K562 (cell line): Measurements from ENCODE around the gene TRAPPC8. TPM values are rescaled to one million over a fixed set of nuclear protein-coding genes. Genes with fewer than 3 reads are reported as not detected.

ENCODE experiments used
- ATAC-seq: fragments of 200-7000 bp; cut with Tn5 transposase; 3 replicates; pipeline ENCODE4 v1.9.1; 2020; ENCODE audit warnings: moderate library complexity
- BruUV-seq: library from RNA; stranded (reverse); fragments of 400-500 nt; replicated peaks from 2 replicates; lab custom pipeline; 2021; lab: Mats Ljungman, UMichigan
- CTCF ChIA-PET: fragments of 300-600 bp; formaldehyde crosslinking; extraction: SDS; loops from one replicate; lab custom pipeline; 2021; ENCODE audit warnings: low intra/inter-chr PET ratio; lab: Yijun Ruan, JAX
- POLR2A ChIA-PET: fragments of 300-600, 350-650 bp; sonication (Branson Sonifier 250); formaldehyde crosslinking; extraction: SDS; loops from one replicate; lab custom pipeline; 2021; ENCODE audit warnings: antibody characterized with exemption, inconsistent platforms; lab: Yijun Ruan, JAX
- DNase-seq, 4 experiments: peaks; one replicate each; pipeline versions ENCODE4 v3.0.0 to v3.0.0-alpha.2; 2011 to 2018; ENCODE audit warnings: low spot score in 3 of 4, mixed read lengths in 3 of 4; ENCODE audit errors: extremely low read depth in 1 of 4
- FAIRE-seq: peaks from 2 replicates; lab custom pipeline; 2011; peaks lifted over from hg19 to GRCh38; lab: Jason Lieb, UNC
- H2AFZ ChIP-seq: 2 replicates; pipeline ENCODE4 v1.6.0; 2011; ENCODE audit warnings: low read depth, low read length, control low read depth, inconsistent platforms
- H3K27ac ChIP-seq: fragments of 200-600 bp; 3 replicates; pipeline ENCODE4 v1.8.0; 2011; ENCODE audit warnings: low read depth, mild to moderate bottlenecking, control low read depth, inconsistent platforms, low read length, moderate library complexity, mixed read lengths; ENCODE audit errors: extremely low read depth
- H3K27me3 ChIP-seq, 2 experiments: fragments of 300-600 bp in 1 of 2; 2 replicates in 1 of 2; 3 replicates in 1 of 2; pipeline versions ENCODE4 v1.6.0 to v1.8.0; 2011; ENCODE audit warnings: inconsistent platforms in 2 of 2, low read length in 2 of 2, mild to moderate bottlenecking in 1 of 2, mixed read lengths in 1 of 2, moderate library complexity in 1 of 2; ENCODE audit not compliant: control insufficient read depth in 2 of 2, insufficient read depth in 2 of 2
- H3K36me3 ChIP-seq: fragments of 300-600 bp; 3 replicates; pipeline ENCODE4 v1.8.0; 2011; ENCODE audit warnings: mild to moderate bottlenecking, low read length, inconsistent platforms; ENCODE audit not compliant: control insufficient read depth, insufficient read depth
- H3K4me1 ChIP-seq, 2 experiments: fragments of 200-600 bp in 1 of 2; replicated peaks in 1 of 2; 2 replicates in 1 of 2; 3 replicates in 1 of 2; pipeline versions ENCODE4 v1.5.1 to v1.8.0; 2011; ENCODE audit warnings: inconsistent platforms in 2 of 2, low read length in 2 of 2, mild to moderate bottlenecking in 1 of 2, mixed read lengths in 1 of 2, moderate library complexity in 1 of 2; ENCODE audit not compliant: control insufficient read depth in 2 of 2, insufficient read depth in 2 of 2
- H3K4me2 ChIP-seq: 2 replicates; pipeline ENCODE4 v1.6.1; 2011; ENCODE audit warnings: low read length, control low read depth, inconsistent platforms, mixed read lengths; ENCODE audit not compliant: insufficient read depth
- H3K4me3 ChIP-seq: fragments of 200-600 bp; sonication (generic), shearing (Covaris generic); 2 replicates; pipeline ENCODE4 v1.5.1; 2016; ENCODE audit warnings: control low read depth, inconsistent platforms
- H3K79me2 ChIP-seq: fragments of 200-600 bp; 3 replicates; pipeline ENCODE4 v1.8.0; 2011; ENCODE audit warnings: low read length, inconsistent platforms; ENCODE audit not compliant: control insufficient read depth, insufficient read depth
- H3K9ac ChIP-seq, 2 experiments: 2 replicates each; pipeline versions ENCODE4 v1.6.0 to v1.6.1; 2011; ENCODE audit warnings: low read depth in 2 of 2, low read length in 2 of 2, control low read depth in 1 of 2, inconsistent platforms in 1 of 2, mild to moderate bottlenecking in 1 of 2, mixed read lengths in 1 of 2; ENCODE audit not compliant: insufficient read depth in 1 of 2
- H3K9me1 ChIP-seq: one replicate; pipeline ENCODE4 v1.6.0; 2011; ENCODE audit warnings: inconsistent platforms, mild to moderate bottlenecking, low read length, moderate library complexity; ENCODE audit not compliant: control insufficient read depth, insufficient read depth
- H3K9me3 ChIP-seq: replicated peaks from 2 replicates; pipeline ENCODE4 v1.5.1; 2011; ENCODE audit warnings: low read depth, low read length, inconsistent platforms; ENCODE audit not compliant: control insufficient read depth, insufficient read depth
- H4K20me1 ChIP-seq: replicated peaks from 2 replicates; pipeline ENCODE4 v1.6.1; 2011; ENCODE audit warnings: low read length, inconsistent platforms, mixed read lengths; ENCODE audit not compliant: control insufficient read depth, insufficient read depth
- ATF2 ChIP-seq: sonication (generic); formaldehyde crosslinking; IDR thresholded peaks from 2 replicates; pipeline ENCODE4 v1.8.1; 2022; ENCODE audit warnings: missing genetic modification reagents
- E2F5 ChIP-seq: sonication (generic); formaldehyde crosslinking; IDR thresholded peaks from 2 replicates; pipeline ENCODE4 v1.8.0; 2022; ENCODE audit warnings: mild to moderate bottlenecking, missing genetic modification reagents
- PML ChIP-seq: IDR thresholded peaks from 2 replicates; pipeline ENCODE4 v1.6.1; 2012; ENCODE audit warnings: low read length, inconsistent platforms
- POLR2A ChIP-seq: fragments of 450-650 bp; conservative IDR thresholded peaks from 2 replicates; pipeline ENCODE4 v1.6.1; 2016
- TBP ChIP-seq: optimal IDR thresholded peaks from 2 replicates; pipeline ENCODE3; 2011; ENCODE audit warnings: low read depth, low read length, improper control_type of control experiment
- ZNF12 ChIP-seq: sonication (generic); formaldehyde crosslinking; IDR thresholded peaks from 2 replicates; pipeline ENCODE4 v1.4.0; 2020; ENCODE audit warnings: mild to moderate bottlenecking, missing genetic modification reagents
- ZNF121 ChIP-seq: sonication (generic); formaldehyde crosslinking; conservative IDR thresholded peaks from 2 replicates; pipeline ENCODE4 v1.8.0; 2022; ENCODE audit warnings: missing genetic modification reagents
- ZNF41 ChIP-seq: fragments of 250-450 bp; sonication (Bioruptor Pico); conservative IDR thresholded peaks from 2 replicates; pipeline ENCODE4 v1.4.0; 2020; ENCODE audit warnings: mild to moderate bottlenecking
- ZNF639 ChIP-seq, 2 experiments: fragments of 200-800 bp in 1 of 2; sonication (Bioruptor generic) in 1 of 2; sonication (generic) in 1 of 2; formaldehyde crosslinking in 1 of 2; IDR thresholded peaks in 1 of 2; conservative IDR thresholded peaks in 1 of 2; 2 replicates each; pipeline versions ENCODE4 v1.5.0 to v1.6.1; 2016 to 2020; ENCODE audit warnings: missing compliant biosample characterization in 1 of 2, missing genetic modification characterization in 1 of 2, missing genetic modification reagents in 1 of 2
- WGBS: fragments of 100-300 bp; shearing (Covaris generic); methylation state at CpG from one replicate; pipeline ENCODE4 v1.1.6; 2016; ENCODE audit warnings: low coverage, mixed read lengths; ENCODE audit not compliant: insufficient coverage; ENCODE audit errors: missing lambda C conversion rate; 5-methylcytosine and 5-hydroxymethylcytosine counted together
- in situ Hi-C: fragments of 300-500 bp; cut with MboI; formaldehyde crosslinking; loops from 4 replicates; pipeline ENCODE4 v1.15.0; 2018; ENCODE audit warnings: inconsistent platforms, mixed read lengths
- intact Hi-C: fragments of 100-400 bp; cut with micrococcal nuclease; formaldehyde crosslinking; loops from 2 replicates; pipeline ENCODE4 v1.14.2; 2022
- polyA plus RNA-seq, 8 experiments: library from polyadenylated mRNA; depleted of rRNA in 4 of 8; stranded (reverse) in 5 of 8; unstranded in 3 of 8; fragments of >200 nt; fragmentation: Nextera tagmentation in 2 of 8; fragmentation: Illumina TruSeq in 1 of 8; extraction: Ambion mirVana in 2 of 8; extraction: Trizol in 1 of 8; gene quantifications; 2 replicates each; pipeline versions ENCODE4 v1.2.1 to v1.2.3, GENCODE V29; 2011 to 2014; ENCODE audit warnings: inconsistent platforms in 1 of 8, missing spikeins in 1 of 8
- total RNA-seq, 7 experiments: library from RNA; depleted of rRNA in 6 of 7; stranded (reverse); fragments of >200 nt in 6 of 7; fragmentation: Illumina TruSeq in 2 of 7; extraction: Trizol in 2 of 7; gene quantifications; 2 replicates each; pipeline versions ENCODE4 v1.2.1 to v1.2.3, GENCODE V29; 2011 to 2021; ENCODE audit warnings: low replicate concordance in 1 of 7

The TRAPPC8 gene
- total and polyA plus RNA-seq, 9 of the 15 experiments (the other 6 are each of a cell fraction or from before 2014, with no cell fraction given), result 20.1 to 111 (median 35.6) TPM

GRCh38 chr18:31837879-31838278 is 105.0 kb downstream of the TRAPPC8 start:
- no peak overlapping the region for H3K9ac ChIP-seq
- no TSS peak for BruUV-seq
- no peak for DNase-seq
- in situ Hi-C loops (no loop called here), intact Hi-C loops (no loop called here)
- H3K9me3 ChIP-seq, result no peaks in the 10 kb centered on the region
- H3K9me1 ChIP-seq, result no peaks in the 10 kb centered on the region
- FAIRE-seq, result no peak
- no peak overlapping the region for H3K4me3 ChIP-seq
- ATAC-seq, result no peak
- no peak overlapping the region for H3K27ac ChIP-seq
- peaks cover 68% of the 10 kb centered on the region for H3K36me3 ChIP-seq
- ChIA-PET POLR2A (interaction anchor here (1.4 kb wide), 1 partner anchor 16 kb away, joined by 3 read pairs; no protein-coding TSS in a partner anchor), CTCF (no interaction called here)
- TF ChIP-seq ZNF121 (CRISPR knock-in tag), result peak; percentile 51
- TF ChIP-seq ZNF12 (CRISPR knock-in tag), result no peak
- no peak for TF ChIP-seq ZNF41 (CRISPR knock-in tag)
- TF ChIP-seq ZNF639 (CRISPR knock-in tag; conservative IDR thresholded peaks at IDR 0.05 in 1 of 2, IDR thresholded peaks at IDR 0.05 in 1 of 2), result no peak
- TF ChIP-seq TBP, result no peak
- TF ChIP-seq POLR2A, result no peak
- TF ChIP-seq ATF2 (CRISPR knock-in tag), result no peak
- no peak for TF ChIP-seq PML
- TF ChIP-seq E2F5 (CRISPR knock-in tag), result no peak
- no peak overlapping the region for H3K4me2 ChIP-seq
- H3K27me3 ChIP-seq, result no peaks in the 10 kb centered on the region
- 100% methylated on average over 3 of the region's 3 CpGs for whole genome bisulfite sequencing
- H4K20me1 ChIP-seq, result no peaks in the 10 kb centered on the region
- no peaks in the 10 kb centered on the region for H3K79me2 ChIP-seq
- H2AFZ ChIP-seq, result no peak overlapping the region
- no peaks in the 10 kb centered on the region for H3K4me1 ChIP-seq
